SU-DHL-6 (cell line): ENCODE results near the gene TRAPPC10.

Experiments used
- CTCF ChIP-seq: fragments of 200-600 bp; sonication (generic); IDR thresholded peaks from one replicate; pipeline ENCODE4 v1.5.1; 2017; ENCODE audit warnings: antibody characterized with exemption, mild to moderate bottlenecking, low read length, moderate library complexity; ENCODE audit not compliant: insufficient read depth, poor library complexity, severe bottlenecking
- EZH2phosphoT487 ChIP-seq: fragments of 200-600 bp; sonication (generic), shearing (Covaris generic); conservative IDR thresholded peaks from 2 replicates; pipeline ENCODE4 v1.6.1; 2018; ENCODE audit warnings: mild to moderate bottlenecking, antibody characterized with exemption, low read length, moderate library complexity, mixed read lengths

GRCh38 chr21:44010429-44010828 lies 1.7 kb upstream of the TRAPPC10 start:
- no peak for TF ChIP-seq CTCF
- TF ChIP-seq EZH2phosphoT487 = no peak
